Amniotic stem cell (primary cell): Measurements from ENCODE around the gene SRPK2.
"Not testable (repeated sequence)": the region's sequence is repeated elsewhere in the genome, so short reads cannot be mapped to it uniquely, and the experiment has no call there.

Experiments used
- DNase-seq: peaks from one replicate; lab custom pipeline; 2025; lab: John Stamatoyannopoulos, UW

The SRPK2 gene

GRCh38 chr7:105224884-105225651 lies 163.7 kb downstream of the SRPK2 start:
- peak; percentile 40 for DNase-seq

- no peak for DNase-seq
Measured at GRCh38 chr7:105222953-105223352, 165.8 kb downstream of the SRPK2 start.

GRCh38 chr7:105219771-105220160 lies 169.0 kb downstream of the SRPK2 start:
- DNase-seq, result no peak

- DNase-seq, result no peak
Measured at GRCh38 chr7:105218939-105219770, 169.6 kb downstream of the SRPK2 start.

GRCh38 chr7:105218215-105218614 lies 170.5 kb downstream of the SRPK2 start:
- no peak for DNase-seq

GRCh38 chr7:105216786-105217185 lies 171.9 kb downstream of the SRPK2 start:
- DNase-seq, result no peak

- no peak for DNase-seq
Measured at GRCh38 chr7:105215821-105216220, 172.9 kb downstream of the SRPK2 start.

- DNase-seq, result no peak
Measured at GRCh38 chr7:105215182-105215581, 173.5 kb downstream of the SRPK2 start.

- DNase-seq, result no peak
Measured at GRCh38 chr7:105213611-105214010, 175.1 kb downstream of the SRPK2 start.

- no peak for DNase-seq
Measured at GRCh38 chr7:105212212-105212611, 176.5 kb downstream of the SRPK2 start.

GRCh38 chr7:105210721-105211205 lies 178.0 kb downstream of the SRPK2 start:
- no peak for DNase-seq

GRCh38 chr7:105209870-105210269 lies 178.9 kb downstream of the SRPK2 start:
- DNase-seq, result no peak

- DNase-seq, result no peak
Measured at GRCh38 chr7:105209433-105209832, 179.3 kb downstream of the SRPK2 start.

GRCh38 chr7:105206985-105207384 lies 181.7 kb downstream of the SRPK2 start:
- DNase-seq, result no peak

- no peak for DNase-seq
Measured at GRCh38 chr7:105205592-105206237, 183.0 kb downstream of the SRPK2 start.

- no peak for DNase-seq
Measured at GRCh38 chr7:105204953-105205352, 183.8 kb downstream of the SRPK2 start.

GRCh38 chr7:105204520-105204919 lies 184.2 kb downstream of the SRPK2 start:
- no peak for DNase-seq

GRCh38 chr7:105202616-105203015 lies 186.1 kb downstream of the SRPK2 start:
- no peak for DNase-seq

- DNase-seq, result no peak
Measured at GRCh38 chr7:105199386-105199785, 189.3 kb downstream of the SRPK2 start.

GRCh38 chr7:105198223-105198622 lies 190.5 kb downstream of the SRPK2 start:
- peak; percentile 26 for DNase-seq

GRCh38 chr7:105196473-105196872 lies 192.2 kb downstream of the SRPK2 start:
- DNase-seq, result no peak

GRCh38 chr7:105195891-105196290 lies 192.8 kb downstream of the SRPK2 start:
- no peak for DNase-seq

- not testable (repeated sequence) for DNase-seq
Measured at GRCh38 chr7:105194959-105195358, 193.8 kb downstream of the SRPK2 start.
